Endothelial cell of umbilical vein (primary cell): ENCODE measurements around the gene DEFB124. TPM values are rescaled to one million over a fixed set of nuclear protein-coding genes. Genes with fewer than 3 reads are reported as not detected.

Source experiments
- BruUV-seq: library from RNA; stranded (reverse); fragments of 400-500 nt; replicated peaks from 2 replicates; lab custom pipeline; 2021; lab: Mats Ljungman, UMichigan
- CTCF ChIA-PET: fragments of 300-600, 350-600 bp; sonication (Branson Sonifier 250); formaldehyde crosslinking; loops from one replicate; lab custom pipeline; 2021; ENCODE audit warnings: antibody characterized with exemption, inconsistent platforms; lab: Charles Lee
- POLR2A ChIA-PET: fragments of 300-600, 350-600 bp; sonication (Branson Sonifier 250); formaldehyde crosslinking; loops from one replicate; lab custom pipeline; 2021; ENCODE audit warnings: antibody characterized with exemption, inconsistent platforms; lab: Charles Lee
- DNase-seq: peaks from one replicate; pipeline ENCODE4 v3.0.0-alpha.2; 2011; ENCODE audit warnings: low read depth, low spot score
- FAIRE-seq: peaks from 2 replicates; lab custom pipeline; 2011; peaks lifted over from hg19 to GRCh38; lab: Jason Lieb, UNC
- H2AFZ ChIP-seq: 2 replicates; pipeline ENCODE4 v1.6.0; 2012; ENCODE audit warnings: low read depth, low read length, control low read depth, inconsistent platforms
- H3K27ac ChIP-seq: 2 replicates; pipeline ENCODE4 v1.5.1; 2011; ENCODE audit warnings: low read depth, mild to moderate bottlenecking, control low read depth, low read length, moderate library complexity; ENCODE audit not compliant: insufficient read depth
- H3K27me3 ChIP-seq, 2 experiments: 2 replicates each; pipeline versions ENCODE4 v1.6.0 to v1.6.1; 2011; ENCODE audit warnings: low read length in 2 of 2, mixed read lengths in 1 of 2; ENCODE audit not compliant: control insufficient read depth in 2 of 2, insufficient read depth in 2 of 2
- H3K36me3 ChIP-seq, 2 experiments: 2 replicates in 1 of 2; 3 replicates in 1 of 2; pipeline ENCODE4 v1.5.1; 2011; ENCODE audit warnings: low read length in 2 of 2, mild to moderate bottlenecking in 1 of 2, moderate library complexity in 1 of 2; ENCODE audit not compliant: control insufficient read depth in 2 of 2, insufficient read depth in 2 of 2; ENCODE audit errors: extremely low read depth in 1 of 2
- H3K4me1 ChIP-seq: 3 replicates; pipeline ENCODE4 v1.5.1; 2011; ENCODE audit warnings: mild to moderate bottlenecking, low read length; ENCODE audit not compliant: control insufficient read depth, insufficient read depth; ENCODE audit errors: extremely low read depth
- H3K4me2 ChIP-seq: 2 replicates; pipeline ENCODE4 v1.6.1; 2011; ENCODE audit warnings: low read length, control low read depth, mixed read lengths; ENCODE audit not compliant: insufficient read depth
- H3K4me3 ChIP-seq, 3 experiments: fragments of 200-600 bp in 1 of 3; sonication (generic), shearing (Covaris generic) in 1 of 3; replicated peaks in 1 of 3; 2 replicates each; pipeline ENCODE4 v1.5.1; 2011 to 2016; ENCODE audit warnings: control low read depth in 3 of 3, low read length in 3 of 3, mild to moderate bottlenecking in 2 of 3, inconsistent platforms in 1 of 3, low read depth in 1 of 3, moderate library complexity in 1 of 3; ENCODE audit not compliant: insufficient read depth in 1 of 3
- H3K79me2 ChIP-seq: 2 replicates; pipeline ENCODE4 v1.6.0; 2012; ENCODE audit warnings: low read length, inconsistent platforms; ENCODE audit not compliant: control insufficient read depth, insufficient read depth
- H3K9ac ChIP-seq: replicated peaks from 2 replicates; pipeline ENCODE3; 2011; ENCODE audit warnings: low read length, control low read depth; ENCODE audit not compliant: insufficient read depth; ENCODE audit errors: extremely low read depth
- H3K9me1 ChIP-seq: replicated peaks from 3 replicates; pipeline ENCODE4 v1.6.0; 2011; ENCODE audit warnings: mild to moderate bottlenecking, low read length; ENCODE audit not compliant: control insufficient read depth, insufficient read depth; ENCODE audit errors: extremely low read depth
- H3K9me3 ChIP-seq: replicated peaks from 2 replicates; pipeline ENCODE4 v1.5.1; 2012; ENCODE audit warnings: low read length, inconsistent platforms; ENCODE audit not compliant: control insufficient read depth, insufficient read depth
- H4K20me1 ChIP-seq: replicated peaks from 2 replicates; pipeline ENCODE3; 2011; ENCODE audit warnings: mild to moderate bottlenecking, low read length; ENCODE audit not compliant: control insufficient read depth, insufficient read depth; ENCODE audit errors: extremely low read depth
- EZH2 ChIP-seq: IDR thresholded peaks from 2 replicates; pipeline ENCODE4 v1.6.1; 2012; ENCODE audit warnings: borderline replicate concordance, low read depth, mild to moderate bottlenecking, moderate library complexity, low read length, inconsistent platforms; ENCODE audit not compliant: severe bottlenecking
- FOS ChIP-seq: IDR thresholded peaks from 2 replicates; pipeline ENCODE4 v1.6.1; 2011; ENCODE audit warnings: mild to moderate bottlenecking, low read length, moderate library complexity, borderline replicate concordance; ENCODE audit not compliant: insufficient read depth
- GATA2 ChIP-seq: IDR thresholded peaks from 2 replicates; pipeline ENCODE4 v1.7.0; 2011; ENCODE audit warnings: low read depth, mild to moderate bottlenecking, moderate library complexity, mixed read lengths, low read length; ENCODE audit not compliant: insufficient read length, insufficient read depth
- JUN ChIP-seq: IDR thresholded peaks from 2 replicates; pipeline ENCODE4 v1.6.1; 2011; ENCODE audit warnings: borderline replicate concordance, low read depth; ENCODE audit not compliant: insufficient read length, insufficient read depth
- MYC ChIP-seq: IDR thresholded peaks from one replicate; pipeline ENCODE4 v1.6.1; 2011; ENCODE audit warnings: mild to moderate bottlenecking, low read depth, low read length
- POLR2A ChIP-seq: IDR thresholded peaks from 2 replicates; pipeline ENCODE4 v1.6.1; 2012; ENCODE audit warnings: low read depth, mild to moderate bottlenecking, control low read depth, low read length
- POLR2AphosphoS5 ChIP-seq: IDR thresholded peaks from 2 replicates; pipeline ENCODE4 v1.6.1; 2012; ENCODE audit warnings: low read depth, mild to moderate bottlenecking, control low read depth, low read length, moderate library complexity; ENCODE audit not compliant: insufficient read depth
- dilution Hi-C: fragments of 300-500 bp; cut with MboI; formaldehyde crosslinking; loops from one replicate; pipeline ENCODE4 v1.15.0; 2019; ENCODE audit warnings: low sequenced_read_pairs; ENCODE audit not compliant: extremely low pct_ligation_motif_present
- intact Hi-C: fragments of 100-400 bp; cut with micrococcal nuclease; formaldehyde crosslinking; loops from one replicate; pipeline ENCODE4 v1.10.0; 2022
- polyA plus RNA-seq, 4 experiments: library from polyadenylated mRNA; depleted of rRNA in 3 of 4; stranded (reverse) in 3 of 4; unstranded in 1 of 4; fragments of >200 nt; gene quantifications; 2 replicates each; pipeline versions ENCODE4 v1.2.1 to v1.2.3, GENCODE V29; 2011 to 2012; ENCODE audit warnings: missing spikeins in 1 of 4
- total RNA-seq: library from RNA; stranded (reverse); gene quantifications from 2 replicates; pipeline ENCODE4 v1.2.3, GENCODE V29; 2021
- TF ChIP-seq, protein P1 (sequence below), 2 donors: IDR thresholded peaks; 1 replicate in 1 of 2; 2 replicates in 1 of 2; pipeline ENCODE4 v1.5.1; 2011; ENCODE audit warnings: low read length in 2 of 2, mild to moderate bottlenecking in 2 of 2, moderate library complexity in 2 of 2, control low read depth in 1 of 2, inconsistent platforms in 1 of 2, low read depth in 1 of 2; ENCODE audit not compliant: insufficient read depth in 1 of 2; ENCODE audit errors: extremely low read depth in 1 of 2
- TF ChIP-seq, protein P2 (sequence below): IDR thresholded peaks from 2 replicates; pipeline ENCODE4 v1.6.1; 2011; ENCODE audit not compliant: insufficient read depth, insufficient read length

Gene DEFB124
- total and polyA plus RNA-seq, 2 donors (not counting 3 experiments of a cell fraction or from before 2014, with no cell fraction given): not detected

DNA sequence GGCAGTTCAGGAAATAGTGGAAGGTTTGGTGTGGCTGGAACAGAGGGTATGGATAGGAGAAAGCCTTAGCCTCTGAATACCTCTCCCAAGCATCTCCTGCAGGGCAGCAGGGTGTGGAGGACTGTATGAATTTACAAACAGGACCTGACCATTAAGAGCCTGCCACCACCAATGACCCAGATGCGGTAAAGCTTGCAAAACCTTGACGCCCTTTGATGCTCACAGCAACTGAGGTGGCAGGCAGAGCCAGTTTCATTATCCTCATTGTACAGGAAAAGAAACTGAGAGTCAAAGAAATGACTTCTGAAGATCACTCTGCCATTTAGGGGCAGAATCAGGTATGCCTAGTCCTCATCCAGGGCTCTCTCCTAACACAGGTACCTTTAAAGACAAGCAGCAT, 41.7 kb upstream of the DEFB124 start:
- ChIA-PET POLR2A (no interaction called here), CTCF (interaction anchor here (1.1 to 1.5 kb wide), 3 partner anchors 13 to 41 kb away, joined by 5 to 10 read pairs (median 9); no protein-coding TSS in a partner anchor)
- H4K20me1 ChIP-seq: no peaks in the 10 kb centered on the region
- DNase-seq (no peak), FAIRE-seq (no peak)
- no peaks in the 10 kb centered on the region for H3K9me3 ChIP-seq
- peaks cover 25% of the 10 kb centered on the region for H3K4me1 ChIP-seq
- H3K79me2 ChIP-seq: peaks cover 65% of the 10 kb centered on the region
- no peaks in the 10 kb centered on the region for H3K27me3 ChIP-seq
- H3K4me3 ChIP-seq: no peak overlapping the region
- BruUV-seq: no TSS peak
- dilution Hi-C loops (no loop called here), intact Hi-C loops (loop anchor here (2.0 kb wide), 1 partner anchor 96 kb away; no protein-coding TSS in a partner anchor)
- H3K27ac ChIP-seq: no peak overlapping the region
- no peak overlapping the region for H3K9ac ChIP-seq
- no peaks in the 10 kb centered on the region for H3K9me1 ChIP-seq
- H2AFZ ChIP-seq: no peak overlapping the region
- TF ChIP-seq FOS (no peak), JUN (no peak)
- peaks cover 0 to 5% of the 10 kb centered on the region in 2 experiments for H3K36me3 ChIP-seq
- no peak overlapping the region for H3K4me2 ChIP-seq

DNA sequence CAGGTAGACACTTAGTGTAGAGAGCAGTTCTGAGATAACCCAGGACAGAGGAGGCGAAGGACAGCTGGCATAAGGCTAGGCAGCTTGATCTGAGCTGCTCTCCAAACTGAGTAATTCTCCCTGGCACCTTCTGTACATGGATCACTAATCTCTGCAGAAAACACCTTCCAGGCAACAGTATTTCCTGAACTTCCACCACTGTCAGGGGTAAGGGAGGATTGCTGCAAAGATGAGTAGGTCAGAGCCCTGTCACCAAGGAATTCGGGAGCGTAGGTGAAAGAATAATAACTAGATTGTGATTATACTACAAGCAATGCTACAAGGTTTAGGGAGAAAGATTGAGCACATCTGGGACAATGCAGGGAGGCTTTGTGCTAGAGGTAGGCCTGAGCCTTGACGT, 41.2 kb upstream of the DEFB124 start:
- Histone ChIP-seq H3K4me1 (peaks cover 25% of the 10 kb centered on the region), H3K27ac (no peak overlapping the region), H3K9ac (no peak overlapping the region), H3K9me1 (no peaks in the 10 kb centered on the region), H3K9me3 (no peaks in the 10 kb centered on the region), H3K4me3 (peak overlapping the region in 1 of 3 experiments; percentile 70), H3K79me2 (peaks cover 62% of the 10 kb centered on the region), H3K27me3 (no peaks in the 10 kb centered on the region), H3K36me3 (peaks cover 0 to 5% of the 10 kb centered on the region in 2 experiments), H4K20me1 (no peaks in the 10 kb centered on the region), H3K4me2 (peak overlapping the region; percentile 68), H2AFZ (no peak overlapping the region)
- dilution Hi-C loops (no loop called here), intact Hi-C loops (loop anchor here (2.0 kb wide), 1 partner anchor 97 kb away; no protein-coding TSS in a partner anchor)
- POLR2A ChIA-PET: no interaction called here
- TF ChIP-seq POLR2AphosphoS5 (no peak), JUN (no peak), MYC (no peak), FOS (no peak), EZH2 (no peak), POLR2A (no peak), GATA2 (no peak)
- TF ChIP-seq, protein P1, sequence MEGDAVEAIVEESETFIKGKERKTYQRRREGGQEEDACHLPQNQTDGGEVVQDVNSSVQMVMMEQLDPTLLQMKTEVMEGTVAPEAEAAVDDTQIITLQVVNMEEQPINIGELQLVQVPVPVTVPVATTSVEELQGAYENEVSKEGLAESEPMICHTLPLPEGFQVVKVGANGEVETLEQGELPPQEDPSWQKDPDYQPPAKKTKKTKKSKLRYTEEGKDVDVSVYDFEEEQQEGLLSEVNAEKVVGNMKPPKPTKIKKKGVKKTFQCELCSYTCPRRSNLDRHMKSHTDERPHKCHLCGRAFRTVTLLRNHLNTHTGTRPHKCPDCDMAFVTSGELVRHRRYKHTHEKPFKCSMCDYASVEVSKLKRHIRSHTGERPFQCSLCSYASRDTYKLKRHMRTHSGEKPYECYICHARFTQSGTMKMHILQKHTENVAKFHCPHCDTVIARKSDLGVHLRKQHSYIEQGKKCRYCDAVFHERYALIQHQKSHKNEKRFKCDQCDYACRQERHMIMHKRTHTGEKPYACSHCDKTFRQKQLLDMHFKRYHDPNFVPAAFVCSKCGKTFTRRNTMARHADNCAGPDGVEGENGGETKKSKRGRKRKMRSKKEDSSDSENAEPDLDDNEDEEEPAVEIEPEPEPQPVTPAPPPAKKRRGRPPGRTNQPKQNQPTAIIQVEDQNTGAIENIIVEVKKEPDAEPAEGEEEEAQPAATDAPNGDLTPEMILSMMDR (IDR thresholded peaks at IDR 0.05; ENCODE audit: extremely low read depth in 1 of 2, insufficient read depth in 1 of 2, low read depth in 1 of 2, low read length in 2 of 2): no peak
- TF ChIP-seq, protein P2, sequence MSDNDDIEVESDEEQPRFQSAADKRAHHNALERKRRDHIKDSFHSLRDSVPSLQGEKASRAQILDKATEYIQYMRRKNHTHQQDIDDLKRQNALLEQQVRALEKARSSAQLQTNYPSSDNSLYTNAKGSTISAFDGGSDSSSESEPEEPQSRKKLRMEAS: no peak
- no peak for DNase-seq
- FAIRE-seq: peak; percentile 12
- no TSS peak for BruUV-seq
- CTCF ChIA-PET: interaction anchor here (1.1 kb wide), 1 partner anchor 13 kb away, joined by 5 read pairs; no protein-coding TSS in a partner anchor
